ENCODE measurements around the gene SEMA5A.

- no peak for TF ChIP-seq POLR2A (IDR thresholded peaks at IDR 0.05; ENCODE audit: low read length)
- TF ChIP-seq GATA1 (IDR thresholded peaks at IDR 0.05; ENCODE audit: low read depth, low read length) = no peak
These were observed 277.6 kb downstream of the SEMA5A start for GRCh38 chr5:9268226-9268625.

Data from erythroblast (primary cell).